Fibroblast of pulmonary artery (primary cell): ENCODE results near the gene PFDN6.

ENCODE experiments used
- DNase-seq: peaks from one replicate; pipeline ENCODE4 v3.0.0-alpha.2; 2010; ENCODE audit warnings: low read depth
- H3K4me3 ChIP-seq: replicated peaks from 2 replicates; pipeline ENCODE4 v1.5.1; 2011; ENCODE audit warnings: low read depth, mild to moderate bottlenecking, control low read depth, low read length, moderate library complexity
- CTCF ChIP-seq: IDR thresholded peaks from 2 replicates; pipeline ENCODE4 v1.5.1; 2011; ENCODE audit warnings: mild to moderate bottlenecking, control low read depth, low read length, inconsistent platforms; ENCODE audit errors: missing control alignments

The PFDN6 gene

GRCh38 chr6:33289784-33290315, 449 bp downstream of the PFDN6 start:
- H3K4me3 ChIP-seq, result peak overlapping the region; percentile 80
- no peak for DNase-seq
- no peak for TF ChIP-seq CTCF

- no peak for DNase-seq
- H3K4me3 ChIP-seq, result peak overlapping the region; percentile 80
- TF ChIP-seq CTCF, result no peak
Measured at GRCh38 chr6:33290459-33290858, 1.1 kb downstream of the PFDN6 start.

- no peak for DNase-seq
- no peak overlapping the region for H3K4me3 ChIP-seq
- no peak for TF ChIP-seq CTCF
Measured at GRCh38 chr6:33292996-33293682, 3.7 kb downstream of the PFDN6 start.

- DNase-seq, result no peak
- TF ChIP-seq CTCF, result no peak
- no peak overlapping the region for H3K4me3 ChIP-seq
Measured at GRCh38 chr6:33294086-33294823, 4.9 kb downstream of the PFDN6 start.

GRCh38 chr6:33295621-33296369, 6.4 kb downstream of the PFDN6 start:
- TF ChIP-seq CTCF, result no peak
- no peak for DNase-seq
- no peak overlapping the region for H3K4me3 ChIP-seq

- no peak for TF ChIP-seq CTCF
- H3K4me3 ChIP-seq, result peak overlapping the region; percentile 81
- DNase-seq, result no peak
Measured at GRCh38 chr6:33296797-33297405, 7.5 kb downstream of the PFDN6 start.
